Measurements from ENCODE around the gene CADPS2.

DNA sequence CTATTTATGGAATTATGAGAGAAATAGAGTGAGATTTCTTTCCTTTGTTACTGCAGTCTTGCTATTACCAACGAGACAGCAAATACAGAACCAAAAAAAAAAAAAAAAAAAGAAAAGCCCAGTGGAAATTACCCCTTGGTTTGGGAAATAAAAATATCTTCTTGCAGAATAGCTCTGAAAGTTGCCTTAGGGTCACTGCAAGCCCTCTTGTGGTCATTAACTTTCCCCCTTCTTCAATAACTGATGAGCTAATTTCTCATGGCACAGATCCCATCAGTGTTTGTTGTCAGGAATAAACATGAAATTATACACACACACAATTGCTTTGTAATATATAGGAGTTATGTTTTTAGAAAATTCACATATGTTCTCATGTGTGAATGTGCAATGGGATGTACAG is 470.8 kb downstream of the CADPS2 start:
- TF ChIP-seq, protein P1, sequence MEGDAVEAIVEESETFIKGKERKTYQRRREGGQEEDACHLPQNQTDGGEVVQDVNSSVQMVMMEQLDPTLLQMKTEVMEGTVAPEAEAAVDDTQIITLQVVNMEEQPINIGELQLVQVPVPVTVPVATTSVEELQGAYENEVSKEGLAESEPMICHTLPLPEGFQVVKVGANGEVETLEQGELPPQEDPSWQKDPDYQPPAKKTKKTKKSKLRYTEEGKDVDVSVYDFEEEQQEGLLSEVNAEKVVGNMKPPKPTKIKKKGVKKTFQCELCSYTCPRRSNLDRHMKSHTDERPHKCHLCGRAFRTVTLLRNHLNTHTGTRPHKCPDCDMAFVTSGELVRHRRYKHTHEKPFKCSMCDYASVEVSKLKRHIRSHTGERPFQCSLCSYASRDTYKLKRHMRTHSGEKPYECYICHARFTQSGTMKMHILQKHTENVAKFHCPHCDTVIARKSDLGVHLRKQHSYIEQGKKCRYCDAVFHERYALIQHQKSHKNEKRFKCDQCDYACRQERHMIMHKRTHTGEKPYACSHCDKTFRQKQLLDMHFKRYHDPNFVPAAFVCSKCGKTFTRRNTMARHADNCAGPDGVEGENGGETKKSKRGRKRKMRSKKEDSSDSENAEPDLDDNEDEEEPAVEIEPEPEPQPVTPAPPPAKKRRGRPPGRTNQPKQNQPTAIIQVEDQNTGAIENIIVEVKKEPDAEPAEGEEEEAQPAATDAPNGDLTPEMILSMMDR (IDR thresholded peaks at IDR 0.05) = no peak
- TF ChIP-seq POLR2A (IDR thresholded peaks at IDR 0.05) = no peak
